Measurements from ENCODE around the gene GTPBP4. TPM values are rescaled to one million over a fixed set of nuclear protein-coding genes. Genes with fewer than 3 reads are reported as not detected.

GTPBP4 gene
- total RNA-seq, 1 donor from 2014 or later: 106 TPM

GRCh38 chr10:963655-964054, 24.6 kb upstream of the GTPBP4 start:
- no peak overlapping the region for H2AFZ ChIP-seq (ENCODE audit: low read depth, low read length)
- no peak overlapping the region for H3K4me3 ChIP-seq (ENCODE audit: insufficient read depth, low read depth, low read length)
- no peak overlapping the region for H3K27ac Mint-ChIP-seq (ENCODE audit: unreplicated experiment)
- no peak for DNase-seq (ENCODE audit: low read depth)
- H3K36me3 ChIP-seq (ENCODE audit: insufficient read depth, low read length): no peaks in the 10 kb centered on the region
- peaks cover 13% of the 10 kb centered on the region for H3K27me3 Mint-ChIP-seq (ENCODE audit: low read depth, unreplicated experiment)
- peaks cover 11% of the 10 kb centered on the region for H3K9me3 Mint-ChIP-seq (ENCODE audit: unreplicated experiment)
- no peaks in the 10 kb centered on the region for H3K79me2 ChIP-seq (ENCODE audit: insufficient read depth, low read length)
- H4K20me1 ChIP-seq (ENCODE audit: insufficient read depth, low read length): no peaks in the 10 kb centered on the region
- H3K4me1 ChIP-seq (ENCODE audit: insufficient read depth, low read length): no peaks in the 10 kb centered on the region
- TF ChIP-seq, protein P1, sequence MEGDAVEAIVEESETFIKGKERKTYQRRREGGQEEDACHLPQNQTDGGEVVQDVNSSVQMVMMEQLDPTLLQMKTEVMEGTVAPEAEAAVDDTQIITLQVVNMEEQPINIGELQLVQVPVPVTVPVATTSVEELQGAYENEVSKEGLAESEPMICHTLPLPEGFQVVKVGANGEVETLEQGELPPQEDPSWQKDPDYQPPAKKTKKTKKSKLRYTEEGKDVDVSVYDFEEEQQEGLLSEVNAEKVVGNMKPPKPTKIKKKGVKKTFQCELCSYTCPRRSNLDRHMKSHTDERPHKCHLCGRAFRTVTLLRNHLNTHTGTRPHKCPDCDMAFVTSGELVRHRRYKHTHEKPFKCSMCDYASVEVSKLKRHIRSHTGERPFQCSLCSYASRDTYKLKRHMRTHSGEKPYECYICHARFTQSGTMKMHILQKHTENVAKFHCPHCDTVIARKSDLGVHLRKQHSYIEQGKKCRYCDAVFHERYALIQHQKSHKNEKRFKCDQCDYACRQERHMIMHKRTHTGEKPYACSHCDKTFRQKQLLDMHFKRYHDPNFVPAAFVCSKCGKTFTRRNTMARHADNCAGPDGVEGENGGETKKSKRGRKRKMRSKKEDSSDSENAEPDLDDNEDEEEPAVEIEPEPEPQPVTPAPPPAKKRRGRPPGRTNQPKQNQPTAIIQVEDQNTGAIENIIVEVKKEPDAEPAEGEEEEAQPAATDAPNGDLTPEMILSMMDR (IDR thresholded peaks at IDR 0.05; ENCODE audit: insufficient read depth, low read depth, low read length): no peak
- TF ChIP-seq EZH2 (IDR thresholded peaks at IDR 0.05; ENCODE audit: insufficient read depth, low read length): no peak
- no peaks in the 10 kb centered on the region for H3K9me3 ChIP-seq (ENCODE audit: insufficient read depth, low read depth, low read length)
- no peak overlapping the region for H3K9ac ChIP-seq (ENCODE audit: low read length)
- no peak for FAIRE-seq
- no peaks in the 10 kb centered on the region for H3K27me3 ChIP-seq (ENCODE audit: insufficient read depth, low read length)
- H3K4me2 ChIP-seq (ENCODE audit: low read length): no peak overlapping the region
- H3K27ac ChIP-seq (ENCODE audit: low read depth, low read length): no peak overlapping the region
- H3K36me3 Mint-ChIP-seq (ENCODE audit: low read depth, unreplicated experiment): no peaks in the 10 kb centered on the region
- H3K4me1 Mint-ChIP-seq (ENCODE audit: low read depth, unreplicated experiment): peaks cover 3% of the 10 kb centered on the region
- H3K4me3 Mint-ChIP-seq (ENCODE audit: unreplicated experiment): no peak overlapping the region

- no peak for FAIRE-seq
- no peaks in the 10 kb centered on the region for H3K79me2 ChIP-seq (ENCODE audit: insufficient read depth, low read length)
- no peaks in the 10 kb centered on the region for H3K27me3 ChIP-seq (ENCODE audit: insufficient read depth, low read length)
- no peak overlapping the region for H2AFZ ChIP-seq (ENCODE audit: low read depth, low read length)
- no peaks in the 10 kb centered on the region for H3K4me1 ChIP-seq (ENCODE audit: insufficient read depth, low read length)
- no peaks in the 10 kb centered on the region for H3K9me3 ChIP-seq (ENCODE audit: insufficient read depth, low read depth, low read length)
- no peak overlapping the region for H3K27ac Mint-ChIP-seq (ENCODE audit: unreplicated experiment)
- H3K9ac ChIP-seq (ENCODE audit: low read length): no peak overlapping the region
- H3K4me3 ChIP-seq (ENCODE audit: insufficient read depth, low read depth, low read length): no peak overlapping the region
- DNase-seq (ENCODE audit: low read depth): no peak
- TF ChIP-seq EZH2 (IDR thresholded peaks at IDR 0.05; ENCODE audit: insufficient read depth, low read length): no peak
- TF ChIP-seq, protein P1 (IDR thresholded peaks at IDR 0.05; ENCODE audit: insufficient read depth, low read depth, low read length): no peak
- peaks cover 9% of the 10 kb centered on the region for H3K9me3 Mint-ChIP-seq (ENCODE audit: unreplicated experiment)
- H4K20me1 ChIP-seq (ENCODE audit: insufficient read depth, low read length): no peaks in the 10 kb centered on the region
- H3K4me1 Mint-ChIP-seq (ENCODE audit: low read depth, unreplicated experiment): peaks cover 3% of the 10 kb centered on the region
- H3K4me3 Mint-ChIP-seq (ENCODE audit: unreplicated experiment): no peak overlapping the region
- H3K27me3 Mint-ChIP-seq (ENCODE audit: low read depth, unreplicated experiment): peaks cover 15% of the 10 kb centered on the region
- no peak overlapping the region for H3K27ac ChIP-seq (ENCODE audit: low read depth, low read length)
- H3K4me2 ChIP-seq (ENCODE audit: low read length): no peak overlapping the region
- H3K36me3 ChIP-seq (ENCODE audit: insufficient read depth, low read length): no peaks in the 10 kb centered on the region
- no peaks in the 10 kb centered on the region for H3K36me3 Mint-ChIP-seq (ENCODE audit: low read depth, unreplicated experiment)
Measured at GRCh38 chr10:964321-964987, 23.8 kb upstream of the GTPBP4 start.

GRCh38 chr10:964988-965417, 23.2 kb upstream of the GTPBP4 start:
- no peaks in the 10 kb centered on the region for H4K20me1 ChIP-seq (ENCODE audit: insufficient read depth, low read length)
- Mint-ChIP-seq H3K4me1 (ENCODE audit: low read depth, unreplicated experiment) (peaks cover 3% of the 10 kb centered on the region), H3K36me3 (ENCODE audit: low read depth, unreplicated experiment) (no peaks in the 10 kb centered on the region), H3K9me3 (ENCODE audit: unreplicated experiment) (peaks cover 8% of the 10 kb centered on the region), H3K4me3 (ENCODE audit: unreplicated experiment) (no peak overlapping the region), H3K27ac (ENCODE audit: unreplicated experiment) (no peak overlapping the region), H3K27me3 (ENCODE audit: low read depth, unreplicated experiment) (peaks cover 16% of the 10 kb centered on the region)
- no peaks in the 10 kb centered on the region for H3K9me3 ChIP-seq (ENCODE audit: insufficient read depth, low read depth, low read length)
- no peak overlapping the region for H3K27ac ChIP-seq (ENCODE audit: low read depth, low read length)
- DNase-seq (ENCODE audit: low read depth) (no peak), FAIRE-seq (no peak)
- no peak overlapping the region for H3K9ac ChIP-seq (ENCODE audit: low read length)
- no peaks in the 10 kb centered on the region for H3K27me3 ChIP-seq (ENCODE audit: insufficient read depth, low read length)
- TF ChIP-seq EZH2 (IDR thresholded peaks at IDR 0.05; ENCODE audit: insufficient read depth, low read length): no peak
- TF ChIP-seq, protein P1 (IDR thresholded peaks at IDR 0.05; ENCODE audit: insufficient read depth, low read depth, low read length): no peak
- H2AFZ ChIP-seq (ENCODE audit: low read depth, low read length): no peak overlapping the region
- no peaks in the 10 kb centered on the region for H3K36me3 ChIP-seq (ENCODE audit: insufficient read depth, low read length)
- no peak overlapping the region for H3K4me3 ChIP-seq (ENCODE audit: insufficient read depth, low read depth, low read length)
- no peaks in the 10 kb centered on the region for H3K4me1 ChIP-seq (ENCODE audit: insufficient read depth, low read length)
- no peaks in the 10 kb centered on the region for H3K79me2 ChIP-seq (ENCODE audit: insufficient read depth, low read length)
- no peak overlapping the region for H3K4me2 ChIP-seq (ENCODE audit: low read length)
